Uterus (tissue), 4 donors: ENCODE data around the gene DDX23. TPM values are rescaled to one million over a fixed set of nuclear protein-coding genes. Genes with fewer than 3 reads are reported as not detected.

Experiments used
- DNase-seq, 2 donors: peaks; one replicate each; pipeline ENCODE4 v3.0.0-alpha.2; 2019 to 2020
- H3K27ac ChIP-seq, 2 donors: fragments of 200-600 bp; sonication (generic); 1 replicate in 1 of 2; 2 replicates in 1 of 2; pipeline ENCODE4 v1.5.1; 2016 to 2018
- H3K27me3 ChIP-seq, 2 donors: fragments of 200-600 bp; sonication (generic); one replicate each; pipeline ENCODE4 v1.5.1; 2018 to 2019; ENCODE audit warnings: control low read depth in 1 of 2
- H3K36me3 ChIP-seq, 2 donors: fragments of 200-600 bp; sonication (generic); one replicate each; pipeline ENCODE4 v1.5.1; 2019; ENCODE audit warnings: control low read depth in 1 of 2
- H3K4me1 ChIP-seq, 2 donors: fragments of 200-600 bp; sonication (generic); one replicate each; pipeline ENCODE4 v1.5.1; 2018 to 2019; ENCODE audit warnings: control low read depth in 1 of 2
- H3K4me3 ChIP-seq, 2 donors: fragments of 200-600 bp; sonication (generic); 1 replicate in 1 of 2; 2 replicates in 1 of 2; pipeline ENCODE4 v1.5.1; 2018 to 2019; ENCODE audit warnings: mild to moderate bottlenecking in 1 of 2
- H3K9me3 ChIP-seq, 2 donors: fragments of 200-600 bp; sonication (generic); one replicate each; pipeline ENCODE4 v1.5.1; 2019; ENCODE audit warnings: control low read depth in 1 of 2
- POLR2A ChIP-seq, 2 donors: fragments of 450-650 bp; IDR thresholded peaks; one replicate each; pipeline ENCODE4 v1.6.1; 2016; ENCODE audit warnings: antibody characterized with exemption in 2 of 2, mild to moderate bottlenecking in 1 of 2, moderate library complexity in 1 of 2
- intact Hi-C: fragments of 100-400 bp; cut with DNase I; formaldehyde crosslinking; loops from one replicate; pipeline ENCODE4 v1.15.1; 2023; ENCODE audit warnings: low total_unique reads
- total RNA-seq, 4 donors: library from RNA; depleted of rRNA in 3 of 4; stranded (reverse); fragments of >200 nt in 3 of 4; gene quantifications; one replicate each; pipeline versions ENCODE4 v1.1.0 to v1.2.4, GENCODE V29; 2014 to 2023
- TF ChIP-seq, protein P1 (sequence below), 4 experiments: fragments of 200-600 bp in 2 of 4; fragments of 450-650 bp in 2 of 4; sonication (generic) in 2 of 4; IDR thresholded peaks; one replicate each; pipeline ENCODE4 v1.5.1; 2016 to 2019; ENCODE audit warnings: antibody characterized with exemption in 4 of 4, mild to moderate bottlenecking in 2 of 4, moderate library complexity in 1 of 4
- donor health status: DM: yes; HTN: yes; CAD: no.

The DDX23 gene
- total RNA-seq, 4 donors from 2014 or later, result 43.8 to 238 (median 81.8) TPM

DNA sequence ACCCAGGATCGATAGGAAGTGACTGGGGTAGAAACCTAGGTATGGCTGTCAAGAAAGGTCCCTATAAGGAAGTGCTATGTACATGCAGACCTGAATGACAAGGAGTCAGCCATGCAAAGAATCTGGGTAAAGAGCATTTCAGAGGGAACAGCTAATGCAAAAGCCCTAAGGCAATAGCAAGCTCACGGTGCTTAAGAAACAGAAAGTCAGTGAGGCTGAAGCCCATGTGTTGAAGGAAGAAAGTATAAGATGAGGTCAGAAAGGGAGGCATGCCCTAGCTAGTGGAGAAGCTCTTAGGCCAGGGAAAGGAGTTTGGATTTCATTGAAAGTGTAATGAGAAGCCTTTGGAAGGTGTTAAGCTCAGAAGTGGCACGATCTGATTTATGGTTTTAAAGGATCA, 57.1 kb downstream of the DDX23 start:
- DNase-seq, result no peak
- H3K27ac ChIP-seq, result no peak overlapping the region

DNA sequence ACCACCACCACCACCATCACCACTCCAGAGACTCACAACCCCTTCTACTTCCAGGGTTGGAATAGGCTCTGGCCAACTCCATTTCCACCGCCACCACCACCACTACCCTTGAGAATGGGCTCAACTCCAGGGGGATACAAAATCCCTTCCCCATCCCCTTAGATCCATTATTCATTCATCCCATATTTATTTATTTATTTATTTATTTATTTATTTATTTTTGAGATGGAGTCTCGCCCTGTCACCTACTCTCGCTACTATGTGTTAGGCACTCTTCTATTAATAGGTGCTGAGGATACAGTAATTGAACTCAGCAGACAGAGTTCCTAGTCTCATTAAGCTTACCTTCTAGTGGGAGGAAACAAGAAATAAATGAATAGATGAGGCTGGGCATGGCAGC, 58.3 kb downstream of the DDX23 start:
- TF ChIP-seq, protein P1, sequence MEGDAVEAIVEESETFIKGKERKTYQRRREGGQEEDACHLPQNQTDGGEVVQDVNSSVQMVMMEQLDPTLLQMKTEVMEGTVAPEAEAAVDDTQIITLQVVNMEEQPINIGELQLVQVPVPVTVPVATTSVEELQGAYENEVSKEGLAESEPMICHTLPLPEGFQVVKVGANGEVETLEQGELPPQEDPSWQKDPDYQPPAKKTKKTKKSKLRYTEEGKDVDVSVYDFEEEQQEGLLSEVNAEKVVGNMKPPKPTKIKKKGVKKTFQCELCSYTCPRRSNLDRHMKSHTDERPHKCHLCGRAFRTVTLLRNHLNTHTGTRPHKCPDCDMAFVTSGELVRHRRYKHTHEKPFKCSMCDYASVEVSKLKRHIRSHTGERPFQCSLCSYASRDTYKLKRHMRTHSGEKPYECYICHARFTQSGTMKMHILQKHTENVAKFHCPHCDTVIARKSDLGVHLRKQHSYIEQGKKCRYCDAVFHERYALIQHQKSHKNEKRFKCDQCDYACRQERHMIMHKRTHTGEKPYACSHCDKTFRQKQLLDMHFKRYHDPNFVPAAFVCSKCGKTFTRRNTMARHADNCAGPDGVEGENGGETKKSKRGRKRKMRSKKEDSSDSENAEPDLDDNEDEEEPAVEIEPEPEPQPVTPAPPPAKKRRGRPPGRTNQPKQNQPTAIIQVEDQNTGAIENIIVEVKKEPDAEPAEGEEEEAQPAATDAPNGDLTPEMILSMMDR (IDR thresholded peaks at IDR 0.05), result no peak
- TF ChIP-seq POLR2A (IDR thresholded peaks at IDR 0.05), result no peak
- Histone ChIP-seq H3K36me3 (no peaks in the 10 kb centered on the region), H3K27me3 (no peaks in the 10 kb centered on the region), H3K27ac (no peak overlapping the region), H3K4me1 (no peaks in the 10 kb centered on the region), H3K4me3 (no peak overlapping the region), H3K9me3 (no peaks in the 10 kb centered on the region)
- intact Hi-C loops, result no loop called here
- no peak for DNase-seq

More for the DNA sequence above, 57.1 kb downstream of the DDX23 start:
- intact Hi-C loops, result loop anchor here (5.0 kb wide), 1 partner anchor 43 kb away; no protein-coding TSS in a partner anchor
- Histone ChIP-seq H3K4me3 (no peak overlapping the region), H3K9me3 (no peaks in the 10 kb centered on the region), H3K36me3 (no peaks in the 10 kb centered on the region), H3K27me3 (no peaks in the 10 kb centered on the region), H3K4me1 (no peaks in the 10 kb centered on the region)
- TF ChIP-seq POLR2A (IDR thresholded peaks at IDR 0.05), result no peak
- TF ChIP-seq, protein P1 (IDR thresholded peaks at IDR 0.05), result no peak

DNA sequence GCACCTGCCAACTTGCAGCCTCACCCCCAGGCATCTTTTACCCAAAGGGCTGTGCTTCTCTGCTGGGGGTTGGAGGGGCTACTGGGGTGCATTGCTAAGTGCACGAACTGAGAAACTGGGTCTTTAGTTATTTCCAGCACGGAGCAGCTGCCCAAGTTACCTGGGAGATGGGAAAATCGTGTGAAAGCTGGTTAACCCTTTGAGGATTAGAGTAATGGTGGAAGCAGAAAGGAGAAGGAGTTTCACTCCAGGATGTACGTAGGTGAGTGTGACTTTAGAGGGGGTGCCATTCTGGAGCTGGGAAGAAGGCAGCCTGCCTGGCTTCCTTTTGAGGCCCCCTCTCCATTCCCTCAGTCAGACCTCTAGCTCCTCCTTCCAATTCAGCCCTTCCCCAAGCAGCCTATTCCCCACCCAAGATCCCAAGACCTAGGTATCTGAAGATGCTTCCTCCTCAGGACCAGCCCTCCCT, 62.1 kb downstream of the DDX23 start:
- H3K27ac ChIP-seq, result peak overlapping the region; percentile 91 to 95
- H3K27me3 ChIP-seq, result no peaks in the 10 kb centered on the region
- H3K36me3 ChIP-seq, result no peaks in the 10 kb centered on the region
- no peaks in the 10 kb centered on the region for H3K9me3 ChIP-seq
- DNase-seq, result no peak
- TF ChIP-seq, protein P1 (IDR thresholded peaks at IDR 0.05), result no peak
- TF ChIP-seq POLR2A (IDR thresholded peaks at IDR 0.05), result no peak
- H3K4me1 ChIP-seq, result no peaks in the 10 kb centered on the region
- intact Hi-C loops, result no loop called here
- H3K4me3 ChIP-seq, result peak overlapping the region; percentile 81 to 95

DNA sequence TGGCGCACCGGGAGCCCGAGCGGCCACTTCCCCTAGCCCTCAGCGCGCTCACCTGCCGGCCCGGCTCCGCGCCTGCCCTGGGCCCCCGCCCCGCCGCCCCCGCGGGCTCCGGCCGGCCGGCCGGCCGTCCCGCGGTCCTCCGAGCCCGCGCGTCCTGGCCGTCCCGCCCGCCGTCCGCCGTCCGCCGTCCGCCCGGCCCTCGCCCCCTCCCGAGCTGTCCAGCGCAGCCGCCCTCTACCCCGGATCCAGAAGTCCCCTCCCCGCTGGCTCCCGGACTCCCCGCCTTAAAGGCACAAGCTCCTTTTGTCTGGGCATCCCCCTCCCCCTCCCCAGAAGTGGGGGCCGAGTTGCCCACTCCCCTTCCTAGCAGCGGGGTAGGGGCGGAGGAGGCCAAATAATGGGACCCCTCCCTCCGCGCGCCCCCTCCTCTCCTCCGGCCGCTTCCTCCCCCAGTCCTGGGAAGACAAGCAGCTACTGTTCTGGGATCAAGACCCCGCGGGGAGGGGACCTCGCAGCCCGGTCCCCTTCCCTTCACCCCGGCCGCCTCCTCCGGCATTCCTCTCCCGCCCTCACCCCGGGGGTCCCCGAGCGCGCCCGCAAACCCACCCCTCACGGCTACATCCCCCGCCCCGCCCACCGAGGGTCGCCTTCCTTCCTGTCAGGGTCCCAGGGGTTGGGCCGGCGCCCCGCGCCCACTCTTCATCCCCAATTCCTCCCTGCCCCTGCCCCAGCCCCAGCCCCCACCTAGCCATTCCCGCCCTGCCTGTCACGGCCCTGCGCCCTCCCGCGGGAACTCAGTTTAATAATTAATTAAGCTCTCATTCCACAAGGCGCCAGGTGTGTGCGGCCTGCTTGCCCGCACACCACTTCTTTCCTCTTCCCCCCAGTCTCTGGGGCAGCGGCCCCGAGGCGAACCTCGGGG, 62.8 kb downstream of the DDX23 start, which contains the start of gene ADCY6:
TSS of gene ADCY6 (minus strand) at position 236 of the 922 bp plus-strand sequence. CDS start 5,655 bp downstream, outside the sequence.
- Histone ChIP-seq H3K27me3 (no peaks in the 10 kb centered on the region), H3K4me1 (no peaks in the 10 kb centered on the region), H3K36me3 (no peaks in the 10 kb centered on the region), H3K27ac (peak within 1 kb of the TSS; percentile 91 to 95), H3K9me3 (no peaks in the 10 kb centered on the region), H3K4me3 (peak within 1 kb of the TSS; percentile 81 to 95)
- intact Hi-C loops, result no loop called here
- TF ChIP-seq, protein P1 (IDR thresholded peaks at IDR 0.05), result no peak
- TF ChIP-seq POLR2A (IDR thresholded peaks at IDR 0.05), result peak; percentile 19 to 49
- peak; percentile 76 to 80 for DNase-seq

DNA sequence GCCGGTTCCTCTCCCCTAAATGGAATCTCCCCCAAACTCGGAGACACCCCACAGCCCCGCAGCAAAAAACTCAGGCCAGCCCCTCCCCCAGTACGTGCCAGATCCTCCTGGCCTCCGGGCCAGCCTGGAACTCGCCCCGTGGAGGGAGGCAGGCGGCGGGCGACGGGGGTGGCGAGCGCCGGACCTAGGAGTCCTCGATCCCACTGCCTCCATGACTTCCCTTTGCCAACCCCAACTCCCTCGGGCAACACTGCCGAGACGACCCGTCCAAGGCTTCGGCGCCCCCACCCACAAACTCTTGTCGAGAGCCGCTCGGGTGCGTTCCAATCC, 63.5 kb downstream of the DDX23 start:
- Histone ChIP-seq H3K27me3 (no peaks in the 10 kb centered on the region), H3K4me3 (peak overlapping the region; percentile 81 to 95), H3K27ac (peak overlapping the region; percentile 91 to 95), H3K9me3 (no peaks in the 10 kb centered on the region), H3K36me3 (no peaks in the 10 kb centered on the region), H3K4me1 (no peaks in the 10 kb centered on the region)
- intact Hi-C loops, result no loop called here
- no peak for TF ChIP-seq POLR2A (IDR thresholded peaks at IDR 0.05)
- TF ChIP-seq, protein P1 (IDR thresholded peaks at IDR 0.05), result no peak
- DNase-seq, result no peak
